Measurements from ENCODE around the gene PPEF2. TPM values are rescaled to one million over a fixed set of nuclear protein-coding genes. Genes with fewer than 3 reads are reported as not detected.

The PPEF2 gene
- total RNA-seq, 1 donor from 2014 or later, result 0.09 TPM

- H3K9me3 Mint-ChIP-seq, result no peaks in the 10 kb centered on the region
- no peaks in the 10 kb centered on the region for H3K27me3 Mint-ChIP-seq (ENCODE audit: low read depth)
- TF ChIP-seq CTCF (conservative IDR thresholded peaks at IDR 0.05), result no peak
- no peak for DNase-seq (ENCODE audit: low read depth, low spot score)
- peaks cover 7% of the 10 kb centered on the region for H3K36me3 Mint-ChIP-seq (ENCODE audit: low read depth)
- no peak overlapping the region for H3K27ac Mint-ChIP-seq (ENCODE audit: unreplicated experiment)
- H3K4me1 Mint-ChIP-seq, result no peaks in the 10 kb centered on the region
- no peak overlapping the region for H3K4me3 Mint-ChIP-seq
Observed at GRCh38 chr4:75817901-75818300, 84.4 kb downstream of the PPEF2 start.

Other genes with a start within 250 kb of the PPEF2 start
- 204 TPM in 2 replicates for gene G3BP2, start 229.0 kb downstream of the PPEF2 start, total RNA-seq
- gene USO1, start 177.9 kb downstream of the PPEF2 start, total RNA-seq, result 41.2 and 45.5 TPM in 2 replicates
- 3.3 and 3.5 TPM in 2 replicates for gene NAAA, start 38.6 kb upstream of the PPEF2 start, total RNA-seq
- gene SDAD1, start 88.5 kb upstream of the PPEF2 start, total RNA-seq, result 52.1 and 55.8 TPM in 2 replicates
- gene CXCL9, start 105.1 kb upstream of the PPEF2 start, total RNA-seq, result not detected in 2 replicates
- not detected in 2 replicates for gene CXCL10, start 121.0 kb upstream of the PPEF2 start, total RNA-seq
- gene CXCL11, start 133.6 kb upstream of the PPEF2 start, total RNA-seq, result not detected in 2 replicates
- gene ART3, start 172.3 kb upstream of the PPEF2 start, total RNA-seq, result not detected in 2 replicates
- 67.0 and 73.3 TPM in 2 replicates for gene NUP54, start 245.9 kb upstream of the PPEF2 start, total RNA-seq

Measured in neural crest cell (in vitro differentiated cells).